Measurements from ENCODE around the gene RET.

RET gene

GRCh38 chr10:43032613-43033012 is 44.3 kb upstream of the RET start:
- no peak overlapping the region for H3K27ac ChIP-seq (ENCODE audit: low read length)
- H3K9me3 ChIP-seq (ENCODE audit: insufficient read depth, low read length), result no peaks in the 10 kb centered on the region
- H4K20me1 ChIP-seq (ENCODE audit: insufficient read depth, low read length), result no peaks in the 10 kb centered on the region
- H3K4me2 ChIP-seq (ENCODE audit: low read length), result no peak overlapping the region
- no peak overlapping the region for H3K9ac ChIP-seq (ENCODE audit: low read length)
- no peaks in the 10 kb centered on the region for H3K79me2 ChIP-seq (ENCODE audit: low read length)
- TF ChIP-seq CTCF (IDR thresholded peaks at IDR 0.05; ENCODE audit: low read depth, low read length) (no peak), EZH2phosphoT487 (IDR thresholded peaks at IDR 0.05; ENCODE audit: low read depth) (no peak)
- no peak overlapping the region for H2AFZ ChIP-seq (ENCODE audit: low read depth, low read length)
- H3K36me3 ChIP-seq (replicated peaks; ENCODE audit: low read depth, low read length), result no peaks in the 10 kb centered on the region
- no peaks in the 10 kb centered on the region for H3K27me3 ChIP-seq (ENCODE audit: low read depth, low read length)
- H3K4me3 ChIP-seq (ENCODE audit: low read length), result no peak overlapping the region
- no peaks in the 10 kb centered on the region for H3K4me1 ChIP-seq (ENCODE audit: low read length)

- H3K79me2 ChIP-seq (ENCODE audit: low read length), result no peaks in the 10 kb centered on the region
- no peak overlapping the region for H3K4me3 ChIP-seq (ENCODE audit: low read length)
- H3K36me3 ChIP-seq (replicated peaks; ENCODE audit: low read depth, low read length), result no peaks in the 10 kb centered on the region
- H3K27me3 ChIP-seq (ENCODE audit: low read depth, low read length), result no peaks in the 10 kb centered on the region
- no peaks in the 10 kb centered on the region for H3K9me3 ChIP-seq (ENCODE audit: insufficient read depth, low read length)
- no peak for TF ChIP-seq CTCF (IDR thresholded peaks at IDR 0.05; ENCODE audit: low read depth, low read length)
- no peak for TF ChIP-seq EZH2phosphoT487 (IDR thresholded peaks at IDR 0.05; ENCODE audit: low read depth)
- no peak overlapping the region for H3K4me2 ChIP-seq (ENCODE audit: low read length)
- no peak overlapping the region for H3K27ac ChIP-seq (ENCODE audit: low read length)
- H3K4me1 ChIP-seq (ENCODE audit: low read length), result no peaks in the 10 kb centered on the region
- H4K20me1 ChIP-seq (ENCODE audit: insufficient read depth, low read length), result no peaks in the 10 kb centered on the region
- H3K9ac ChIP-seq (ENCODE audit: low read length), result no peak overlapping the region
- H2AFZ ChIP-seq (ENCODE audit: low read depth, low read length), result no peak overlapping the region
Observed at GRCh38 chr10:43035800-43036199, 41.1 kb upstream of the RET start.

GRCh38 chr10:43036481-43037428 is 40.1 kb upstream of the RET start:
- TF ChIP-seq EZH2phosphoT487 (IDR thresholded peaks at IDR 0.05; ENCODE audit: low read depth) (no peak), CTCF (IDR thresholded peaks at IDR 0.05; ENCODE audit: low read depth, low read length) (no peak)
- no peak overlapping the region for H3K4me3 ChIP-seq (ENCODE audit: low read length)
- no peaks in the 10 kb centered on the region for H3K79me2 ChIP-seq (ENCODE audit: low read length)
- no peaks in the 10 kb centered on the region for H4K20me1 ChIP-seq (ENCODE audit: insufficient read depth, low read length)
- no peak overlapping the region for H3K4me2 ChIP-seq (ENCODE audit: low read length)
- H3K27ac ChIP-seq (ENCODE audit: low read length), result no peak overlapping the region
- no peak overlapping the region for H3K9ac ChIP-seq (ENCODE audit: low read length)
- no peaks in the 10 kb centered on the region for H3K9me3 ChIP-seq (ENCODE audit: insufficient read depth, low read length)
- H3K36me3 ChIP-seq (replicated peaks; ENCODE audit: low read depth, low read length), result no peaks in the 10 kb centered on the region
- H3K27me3 ChIP-seq (ENCODE audit: low read depth, low read length), result no peaks in the 10 kb centered on the region
- no peak overlapping the region for H2AFZ ChIP-seq (ENCODE audit: low read depth, low read length)
- no peaks in the 10 kb centered on the region for H3K4me1 ChIP-seq (ENCODE audit: low read length)

- Histone ChIP-seq H3K27ac (ENCODE audit: low read length) (no peak overlapping the region), H3K36me3 (replicated peaks; ENCODE audit: low read depth, low read length) (no peaks in the 10 kb centered on the region), H3K4me3 (ENCODE audit: low read length) (no peak overlapping the region), H3K9me3 (ENCODE audit: insufficient read depth, low read length) (no peaks in the 10 kb centered on the region), H3K9ac (ENCODE audit: low read length) (no peak overlapping the region), H2AFZ (ENCODE audit: low read depth, low read length) (no peak overlapping the region), H3K79me2 (ENCODE audit: low read length) (no peaks in the 10 kb centered on the region), H4K20me1 (ENCODE audit: insufficient read depth, low read length) (no peaks in the 10 kb centered on the region), H3K4me2 (ENCODE audit: low read length) (no peak overlapping the region), H3K27me3 (ENCODE audit: low read depth, low read length) (no peaks in the 10 kb centered on the region), H3K4me1 (ENCODE audit: low read length) (no peaks in the 10 kb centered on the region)
- no peak for TF ChIP-seq CTCF (IDR thresholded peaks at IDR 0.05; ENCODE audit: low read depth, low read length)
- no peak for TF ChIP-seq EZH2phosphoT487 (IDR thresholded peaks at IDR 0.05; ENCODE audit: low read depth)
Observed at GRCh38 chr10:43037440-43037839, 39.4 kb upstream of the RET start.

Data from OCI-LY3 (cell line).